HCT116 (cell line): ENCODE data around the gene PSME1. TPM values are rescaled to one million over a fixed set of nuclear protein-coding genes. Genes with fewer than 3 reads are reported as not detected.

ENCODE experiments used
- ATAC-seq: fragments of 200-7000 bp; cut with Tn5 transposase; 2 replicates; pipeline ENCODE4 v1.9.1; 2020; ENCODE audit warnings: mild to moderate bottlenecking, moderate library complexity
- BruUV-seq: library from RNA; stranded (reverse); fragments of 400-500 nt; replicated peaks from 2 replicates; lab custom pipeline; 2021; lab: Mats Ljungman, UMichigan
- CTCF ChIA-PET: fragments of 300-600 bp; sonication (Branson Sonifier 250); formaldehyde crosslinking; loops from one replicate; lab custom pipeline; 2021; ENCODE audit warnings: antibody characterized with exemption; lab: Charles Lee
- POLR2A ChIA-PET: fragments of 300-600, 350-600 bp; sonication (Branson Sonifier 250); formaldehyde crosslinking; loops from one replicate; lab custom pipeline; 2021; ENCODE audit warnings: antibody characterized with exemption; lab: Charles Lee
- RAD21 ChIA-PET, 2 experiments: fragments of 300-600 bp; sonication (Branson Sonifier 250); formaldehyde crosslinking; loops; one replicate each; lab custom pipeline; 2023; ENCODE audit warnings: low total read pairs in 2 of 2; ENCODE audit not compliant: uncharacterized antibody in 2 of 2, unreplicated experiment in 2 of 2, low non-redundant PET in 1 of 2; lab: Charles Lee
- DNase-seq: peaks from one replicate; pipeline ENCODE4 v3.0.0-alpha.2; 2010; ENCODE audit warnings: low read depth, low spot score
- H2AFZ ChIP-seq: fragments of 200-600 bp; shearing (Covaris generic), sonication (generic); 2 replicates; pipeline ENCODE4 v1.6.1; 2017; ENCODE audit warnings: low read depth, mixed run types, mixed read lengths, antibody characterized with exemption, low read length; ENCODE audit not compliant: poor library complexity, severe bottlenecking
- H3K27ac ChIP-seq: 2 replicates; pipeline ENCODE4 v1.5.1; 2012; ENCODE audit warnings: low read depth, low read length
- H3K27me3 ChIP-seq: fragments of 200-600 bp; sonication (generic); 2 replicates; pipeline ENCODE4 v1.6.1; 2016; ENCODE audit warnings: mixed run types, low read length, mixed read lengths; ENCODE audit not compliant: insufficient read depth
- H3K36me3 ChIP-seq, 2 experiments: fragments of 200-500 bp in 1 of 2; fragments of 200-600 bp in 1 of 2; sonication (Bioruptor generic) in 1 of 2; sonication (generic) in 1 of 2; 2 replicates each; pipeline versions ENCODE4 v1.5.1 to v1.6.1; 2014 to 2016; ENCODE audit warnings: low read length in 2 of 2, inconsistent platforms in 1 of 2, mixed read lengths in 1 of 2, mixed run types in 1 of 2; ENCODE audit not compliant: insufficient read depth in 2 of 2, control insufficient read depth in 1 of 2
- H3K4me1 ChIP-seq, 2 experiments: fragments of 200-600 bp in 1 of 2; sonication (generic) in 1 of 2; 2 replicates each; pipeline versions ENCODE4 v1.5.1 to v1.6.1; 2012 to 2017; ENCODE audit warnings: low read length in 2 of 2, inconsistent platforms in 1 of 2, mild to moderate bottlenecking in 1 of 2, mixed read lengths in 1 of 2, mixed run types in 1 of 2, moderate library complexity in 1 of 2; ENCODE audit not compliant: insufficient read depth in 2 of 2, control insufficient read depth in 1 of 2
- H3K4me2 ChIP-seq: fragments of 200-600 bp; sonication (generic); 2 replicates; pipeline ENCODE4 v1.6.1; 2017; ENCODE audit warnings: mixed run types, low read length, mixed read lengths
- H3K4me3 ChIP-seq, 2 experiments: fragments of 200-600 bp in 1 of 2; sonication (generic) in 1 of 2; replicated peaks in 1 of 2; 2 replicates each; pipeline ENCODE4 v1.5.1; 2011 to 2016; ENCODE audit warnings: low read length in 2 of 2, control low read depth in 1 of 2, low read depth in 1 of 2, mild to moderate bottlenecking in 1 of 2, mixed read lengths in 1 of 2, mixed run types in 1 of 2
- H3K79me2 ChIP-seq: fragments of 200-600 bp; sonication (generic); 2 replicates; pipeline ENCODE4 v1.6.1; 2017; ENCODE audit warnings: mild to moderate bottlenecking, mixed run types, low read length, moderate library complexity, mixed read lengths; ENCODE audit not compliant: insufficient read depth
- H3K9ac ChIP-seq: fragments of 200-600 bp; sonication (generic); 2 replicates; pipeline ENCODE4 v1.6.1; 2016; ENCODE audit warnings: low read length, mixed read lengths
- H3K9me2 ChIP-seq: fragments of 200-600 bp; sonication (generic), shearing (Covaris generic); 2 replicates; pipeline ENCODE4 v1.6.1; 2017; ENCODE audit warnings: mixed run types, mild to moderate bottlenecking, moderate library complexity; ENCODE audit not compliant: insufficient read depth
- H3K9me3 ChIP-seq, 2 experiments: fragments of 200-500 bp in 1 of 2; fragments of 200-600 bp in 1 of 2; sonication (Bioruptor generic) in 1 of 2; sonication (generic) in 1 of 2; 2 replicates each; pipeline ENCODE4 v1.6.1; 2014 to 2017; ENCODE audit warnings: low read length in 2 of 2, mixed read lengths in 2 of 2, inconsistent platforms in 1 of 2, low read depth in 1 of 2, mild to moderate bottlenecking in 1 of 2, mixed run types in 1 of 2, moderate library complexity in 1 of 2; ENCODE audit not compliant: control insufficient read depth in 1 of 2, insufficient read depth in 1 of 2
- H4K20me1 ChIP-seq: fragments of 200-600 bp; sonication (generic), shearing (Covaris generic); 2 replicates; pipeline ENCODE4 v1.6.1; 2017; ENCODE audit warnings: mixed run types, mild to moderate bottlenecking, moderate library complexity; ENCODE audit not compliant: insufficient read depth
- CEBPB ChIP-seq: IDR thresholded peaks from 2 replicates; pipeline ENCODE4 v1.6.1; 2012; ENCODE audit warnings: low read depth
- ELF1 ChIP-seq: IDR thresholded peaks from 2 replicates; pipeline ENCODE4 v1.6.1; 2012; ENCODE audit warnings: low read depth, borderline replicate concordance
- EZH2phosphoT487 ChIP-seq: fragments of 200-600 bp; IDR thresholded peaks from 2 replicates; pipeline ENCODE4 v1.6.1; 2018; ENCODE audit warnings: antibody characterized with exemption, borderline replicate concordance
- FOSL1 ChIP-seq: IDR thresholded peaks from 2 replicates; pipeline ENCODE4 v1.6.1; 2012; ENCODE audit warnings: low read depth
- POLR2A ChIP-seq: IDR thresholded peaks from 2 replicates; pipeline ENCODE4 v1.7.0; 2011; ENCODE audit warnings: borderline replicate concordance; ENCODE audit not compliant: insufficient read depth, insufficient read length; ENCODE audit errors: extremely low read depth
- POLR2AphosphoS5 ChIP-seq: IDR thresholded peaks from 2 replicates; pipeline ENCODE4 v1.6.1; 2011; ENCODE audit warnings: mild to moderate bottlenecking, low read depth, low read length, moderate library complexity
- SIN3A ChIP-seq: IDR thresholded peaks from 2 replicates; pipeline ENCODE4 v1.6.1; 2012; ENCODE audit warnings: low read depth
- SRF ChIP-seq: IDR thresholded peaks from 2 replicates; pipeline ENCODE4 v1.6.1; 2012; ENCODE audit warnings: low read depth
- TCF7L2 ChIP-seq: IDR thresholded peaks from 2 replicates; pipeline ENCODE4 v1.7.0; 2011; ENCODE audit warnings: borderline replicate concordance, inconsistent platforms; ENCODE audit not compliant: insufficient read depth, insufficient read length; ENCODE audit errors: extremely low read depth
- YY1 ChIP-seq: IDR thresholded peaks from 2 replicates; pipeline ENCODE4 v1.6.1; 2011; ENCODE audit warnings: low read length, low read depth, moderate library complexity, mild to moderate bottlenecking; ENCODE audit not compliant: insufficient replicate concordance; ENCODE audit errors: extremely low read depth
- ZFX ChIP-seq: fragments of 450-650 bp; IDR thresholded peaks from 2 replicates; pipeline ENCODE4 v1.6.1; 2017
- ZNF274 ChIP-seq: fragments of 200-500 bp; sonication (Bioruptor generic); IDR thresholded peaks from 2 replicates; pipeline ENCODE4 v1.6.1; 2014; ENCODE audit warnings: mild to moderate bottlenecking, low read depth, low read length, inconsistent platforms
- intact Hi-C: fragments of 100-400 bp; cut with micrococcal nuclease; formaldehyde crosslinking; loops from 2 replicates; pipeline ENCODE4 v1.10.0; 2022
- total RNA-seq: library from RNA; stranded (reverse); gene quantifications from one replicate; pipeline ENCODE4 v1.2.1, GENCODE V29; 2021; ENCODE audit not compliant: unreplicated experiment
- TF ChIP-seq, protein P1 (sequence below): IDR thresholded peaks from 2 replicates; pipeline ENCODE4 v1.6.1; 2012; ENCODE audit warnings: low read depth
- TF ChIP-seq, protein P2 (sequence below): IDR thresholded peaks from 2 replicates; pipeline ENCODE4 v1.6.1; 2011; ENCODE audit warnings: mild to moderate bottlenecking, low read length, moderate library complexity; ENCODE audit not compliant: insufficient replicate concordance; ENCODE audit errors: extremely low read depth
- TF ChIP-seq, protein P3 (sequence below): IDR thresholded peaks from 2 replicates; pipeline ENCODE4 v1.6.1; 2012
- TF ChIP-seq, protein P4 (sequence below): IDR thresholded peaks from 2 replicates; pipeline ENCODE4 v1.6.1; 2012

Gene PSME1
- total RNA-seq, 1 experiment from 2014 or later = 174 TPM

DNA sequence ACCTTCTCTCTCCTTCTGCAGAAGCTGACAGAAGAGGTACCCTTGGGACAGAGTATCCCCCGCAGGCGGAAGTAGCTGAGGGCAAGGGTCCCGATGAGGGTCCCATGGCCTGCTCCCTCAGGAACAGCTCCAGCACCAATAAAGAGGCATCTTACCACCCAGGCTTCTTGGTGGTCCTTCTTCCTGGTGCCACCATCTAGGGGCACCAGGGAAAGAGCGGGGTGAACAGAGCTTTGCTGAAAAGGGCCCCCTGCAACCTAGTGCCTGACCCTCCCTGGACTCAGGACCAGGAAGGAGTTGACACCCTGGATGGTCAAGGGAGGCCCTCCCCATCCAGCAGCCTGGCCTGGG lies 24.5 kb downstream of the PSME1 start:
- POLR2A ChIA-PET = interaction anchor here (1.0 to 3.1 kb wide), 9 partner anchors 13 to 102 kb away, joined by 3 to 18 read pairs (median 4); partner anchors contain the start of genes DCAF11, EMC9, NRL and PCK2
- Histone ChIP-seq H3K4me3 (no peak overlapping the region), H3K4me2 (peak overlapping the region; percentile 87)

More for the DNA sequence above, 24.5 kb downstream of the PSME1 start:
- no peak for DNase-seq
- H2AFZ ChIP-seq = no peak overlapping the region
- RAD21 ChIA-PET = interaction anchor here (1.0 to 1.1 kb wide), 2 partner anchors 14 to 103 kb away, joined by 3 read pairs; partner anchors contain the start of genes PSME2 (in 1 of the 2) and RNF31 (in 1 of the 2)
- H3K36me3 ChIP-seq = peaks cover 26 to 41% of the 10 kb centered on the region in 2 experiments; a peak in 3 of 4 replicates
- H4K20me1 ChIP-seq = no peaks in the 10 kb centered on the region
- no peak overlapping the region for H3K9ac ChIP-seq
- no peaks in the 10 kb centered on the region for H3K9me2 ChIP-seq
- no peaks in the 10 kb centered on the region for H3K79me2 ChIP-seq
- TF ChIP-seq, protein P1, sequence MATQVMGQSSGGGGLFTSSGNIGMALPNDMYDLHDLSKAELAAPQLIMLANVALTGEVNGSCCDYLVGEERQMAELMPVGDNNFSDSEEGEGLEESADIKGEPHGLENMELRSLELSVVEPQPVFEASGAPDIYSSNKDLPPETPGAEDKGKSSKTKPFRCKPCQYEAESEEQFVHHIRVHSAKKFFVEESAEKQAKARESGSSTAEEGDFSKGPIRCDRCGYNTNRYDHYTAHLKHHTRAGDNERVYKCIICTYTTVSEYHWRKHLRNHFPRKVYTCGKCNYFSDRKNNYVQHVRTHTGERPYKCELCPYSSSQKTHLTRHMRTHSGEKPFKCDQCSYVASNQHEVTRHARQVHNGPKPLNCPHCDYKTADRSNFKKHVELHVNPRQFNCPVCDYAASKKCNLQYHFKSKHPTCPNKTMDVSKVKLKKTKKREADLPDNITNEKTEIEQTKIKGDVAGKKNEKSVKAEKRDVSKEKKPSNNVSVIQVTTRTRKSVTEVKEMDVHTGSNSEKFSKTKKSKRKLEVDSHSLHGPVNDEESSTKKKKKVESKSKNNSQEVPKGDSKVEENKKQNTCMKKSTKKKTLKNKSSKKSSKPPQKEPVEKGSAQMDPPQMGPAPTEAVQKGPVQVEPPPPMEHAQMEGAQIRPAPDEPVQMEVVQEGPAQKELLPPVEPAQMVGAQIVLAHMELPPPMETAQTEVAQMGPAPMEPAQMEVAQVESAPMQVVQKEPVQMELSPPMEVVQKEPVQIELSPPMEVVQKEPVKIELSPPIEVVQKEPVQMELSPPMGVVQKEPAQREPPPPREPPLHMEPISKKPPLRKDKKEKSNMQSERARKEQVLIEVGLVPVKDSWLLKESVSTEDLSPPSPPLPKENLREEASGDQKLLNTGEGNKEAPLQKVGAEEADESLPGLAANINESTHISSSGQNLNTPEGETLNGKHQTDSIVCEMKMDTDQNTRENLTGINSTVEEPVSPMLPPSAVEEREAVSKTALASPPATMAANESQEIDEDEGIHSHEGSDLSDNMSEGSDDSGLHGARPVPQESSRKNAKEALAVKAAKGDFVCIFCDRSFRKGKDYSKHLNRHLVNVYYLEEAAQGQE = no peak
- TF ChIP-seq EZH2phosphoT487 (no peak), POLR2AphosphoS5 (no peak), ZNF274 (no peak), YY1 (no peak), TCF7L2 (no peak), POLR2A (no peak), ZFX (no peak), SRF (no peak), ELF1 (no peak), CEBPB (no peak), SIN3A (no peak), FOSL1 (no peak)
- TF ChIP-seq, protein P2, sequence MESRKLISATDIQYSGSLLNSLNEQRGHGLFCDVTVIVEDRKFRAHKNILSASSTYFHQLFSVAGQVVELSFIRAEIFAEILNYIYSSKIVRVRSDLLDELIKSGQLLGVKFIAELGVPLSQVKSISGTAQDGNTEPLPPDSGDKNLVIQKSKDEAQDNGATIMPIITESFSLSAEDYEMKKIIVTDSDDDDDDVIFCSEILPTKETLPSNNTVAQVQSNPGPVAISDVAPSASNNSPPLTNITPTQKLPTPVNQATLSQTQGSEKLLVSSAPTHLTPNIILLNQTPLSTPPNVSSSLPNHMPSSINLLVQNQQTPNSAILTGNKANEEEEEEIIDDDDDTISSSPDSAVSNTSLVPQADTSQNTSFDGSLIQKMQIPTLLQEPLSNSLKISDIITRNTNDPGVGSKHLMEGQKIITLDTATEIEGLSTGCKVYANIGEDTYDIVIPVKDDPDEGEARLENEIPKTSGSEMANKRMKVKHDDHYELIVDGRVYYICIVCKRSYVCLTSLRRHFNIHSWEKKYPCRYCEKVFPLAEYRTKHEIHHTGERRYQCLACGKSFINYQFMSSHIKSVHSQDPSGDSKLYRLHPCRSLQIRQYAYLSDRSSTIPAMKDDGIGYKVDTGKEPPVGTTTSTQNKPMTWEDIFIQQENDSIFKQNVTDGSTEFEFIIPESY = no peak
- TF ChIP-seq, protein P3, sequence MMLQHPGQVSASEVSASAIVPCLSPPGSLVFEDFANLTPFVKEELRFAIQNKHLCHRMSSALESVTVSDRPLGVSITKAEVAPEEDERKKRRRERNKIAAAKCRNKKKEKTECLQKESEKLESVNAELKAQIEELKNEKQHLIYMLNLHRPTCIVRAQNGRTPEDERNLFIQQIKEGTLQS = no peak
- TF ChIP-seq, protein P4, sequence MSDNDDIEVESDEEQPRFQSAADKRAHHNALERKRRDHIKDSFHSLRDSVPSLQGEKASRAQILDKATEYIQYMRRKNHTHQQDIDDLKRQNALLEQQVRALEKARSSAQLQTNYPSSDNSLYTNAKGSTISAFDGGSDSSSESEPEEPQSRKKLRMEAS = no peak
- no TSS peak for BruUV-seq
- no peaks in the 10 kb centered on the region for H3K9me3 ChIP-seq
- H3K4me1 ChIP-seq = peaks cover 15 to 21% of the 10 kb centered on the region in 2 experiments
- no peak for ATAC-seq
- H3K27ac ChIP-seq = peak overlapping the region; percentile 84
- H3K27me3 ChIP-seq = no peaks in the 10 kb centered on the region
- intact Hi-C loops = loop anchor here (2.0 kb wide), 1 partner anchor 46 kb away; the partner anchor contains the start of genes DCAF11 and NRL
- CTCF ChIA-PET = interaction anchor here (1.0 to 3.2 kb wide), 17 partner anchors 9 to 137 kb away, joined by 3 to 20 read pairs (median 4); partner anchors contain the start of genes CHMP4A, DCAF11, EMC9 and NRL
